GM23248 (cell line): Measurements from ENCODE around the gene SUMF1. TPM values are rescaled to one million over a fixed set of nuclear protein-coding genes. Genes with fewer than 3 reads are reported as not detected.

Experiments used
- DNase-seq: peaks from one replicate; pipeline ENCODE4 v3.0.0-alpha.2; 2015
- H2AFZ ChIP-seq: fragments of 200-600 bp; sonication (generic); 2 replicates; pipeline ENCODE4 v1.6.1; 2016; ENCODE audit warnings: antibody characterized with exemption
- H3F3A ChIP-seq: fragments of 200-600 bp; sonication (generic); 2 replicates; pipeline ENCODE4 v1.6.1; 2016; ENCODE audit warnings: mild to moderate bottlenecking, antibody characterized with exemption, mixed run types; ENCODE audit not compliant: insufficient read depth
- H3K27ac ChIP-seq: fragments of 200-600 bp; sonication (generic); 2 replicates; pipeline ENCODE4 v1.5.1; 2016; ENCODE audit warnings: mild to moderate bottlenecking
- H3K27me3 ChIP-seq: fragments of 200-600 bp; sonication (generic); replicated peaks from 2 replicates; pipeline ENCODE4 v1.6.1; 2016; ENCODE audit warnings: mild to moderate bottlenecking; ENCODE audit not compliant: insufficient read depth
- H3K36me3 ChIP-seq: fragments of 200-600 bp; sonication (generic); 2 replicates; pipeline ENCODE4 v1.6.1; 2016; ENCODE audit warnings: low read depth, mild to moderate bottlenecking
- H3K4me1 ChIP-seq: fragments of 200-600 bp; sonication (generic); 2 replicates; pipeline ENCODE4 v1.6.1; 2016; ENCODE audit warnings: mild to moderate bottlenecking; ENCODE audit not compliant: insufficient read depth
- H3K4me2 ChIP-seq: fragments of 200-600 bp; sonication (generic); one replicate; pipeline ENCODE4 v1.6.1; 2016; ENCODE audit warnings: mild to moderate bottlenecking; ENCODE audit not compliant: unreplicated experiment
- H3K4me3 ChIP-seq: fragments of 200-600 bp; sonication (generic); 2 replicates; pipeline ENCODE4 v1.5.1; 2016; ENCODE audit warnings: mild to moderate bottlenecking
- H3K79me2 ChIP-seq: fragments of 200-600 bp; sonication (generic); 2 replicates; pipeline ENCODE4 v1.6.1; 2016; ENCODE audit warnings: mild to moderate bottlenecking; ENCODE audit not compliant: insufficient read depth
- H3K9ac ChIP-seq: fragments of 200-600 bp; sonication (generic); 2 replicates; pipeline ENCODE4 v1.6.1; 2016; ENCODE audit warnings: mild to moderate bottlenecking
- H3K9me2 ChIP-seq: fragments of 200-600 bp; sonication (generic); 2 replicates; pipeline ENCODE4 v1.6.1; 2016; ENCODE audit warnings: mixed run types, mild to moderate bottlenecking, moderate library complexity; ENCODE audit not compliant: insufficient read depth
- H3K9me3 ChIP-seq: fragments of 200-600 bp; sonication (generic); one replicate; pipeline ENCODE4 v1.6.1; 2017; ENCODE audit warnings: low read depth
- H4K20me1 ChIP-seq: fragments of 200-600 bp; sonication (generic); 2 replicates; pipeline ENCODE4 v1.6.0; 2016; ENCODE audit not compliant: insufficient read depth
- EZH2 ChIP-seq: fragments of 200-600 bp; sonication (generic); IDR thresholded peaks from 2 replicates; pipeline ENCODE4 v1.6.1; 2018; ENCODE audit warnings: antibody characterized with exemption, mild to moderate bottlenecking; ENCODE audit not compliant: insufficient read depth, poor library complexity, severe bottlenecking
- EZH2phosphoT487 ChIP-seq: fragments of 200-600 bp; sonication (generic); IDR thresholded peaks from 2 replicates; pipeline ENCODE4 v1.6.1; 2018; ENCODE audit warnings: antibody characterized with exemption, moderate library complexity, mild to moderate bottlenecking, low read depth; ENCODE audit not compliant: insufficient read depth
- WGBS, 2 experiments: methylation state at CpG; one replicate each; pipeline ENCODE4 v1.1.6; 2015 to 2017; ENCODE audit warnings: low lambda C conversion rate in 2 of 2, low coverage in 1 of 2; ENCODE audit errors: missing lambda C conversion rate in 2 of 2; 5-methylcytosine and 5-hydroxymethylcytosine counted together
- in situ Hi-C: fragments of 300-500 bp; cut with MboI; formaldehyde crosslinking; loops from 2 replicates; pipeline ENCODE4 v1.15.0; 2020
- polyA plus RNA-seq: library from polyadenylated mRNA; unstranded; fragments of >200 nt; fragmentation: Nextera tagmentation; extraction: Ambion mirVana; gene quantifications from 2 replicates; pipeline ENCODE4 v1.2.1, GENCODE V29; 2016
- total RNA-seq: library from RNA; depleted of rRNA; stranded (reverse); fragments of >200 nt; shearing (Covaris generic); gene quantifications from 2 replicates; pipeline ENCODE4 v1.2.3, GENCODE V29; 2014

The SUMF1 gene
- total and polyA plus RNA-seq, 2 experiments from 2014 or later, result 55.3 to 88.1 TPM

GRCh38 chr3:4413467-4413866, 53.6 kb downstream of the SUMF1 start:
- DNase-seq, result peak; percentile 50
- Histone ChIP-seq H3K4me1 (peaks cover 30% of the 10 kb centered on the region), H3K9me3 (no peaks in the 10 kb centered on the region), H3K4me3 (no peak overlapping the region), H3K4me2 (no peak overlapping the region), H3K9ac (no peak overlapping the region), H3F3A (peaks cover 15% of the 10 kb centered on the region; the same call in 1 of the 2 replicates), H3K27me3 (no peaks in the 10 kb centered on the region), H2AFZ (no peak overlapping the region), H3K79me2 (no peaks in the 10 kb centered on the region), H3K9me2 (no peaks in the 10 kb centered on the region), H3K27ac (no peak overlapping the region), H4K20me1 (no peaks in the 10 kb centered on the region), H3K36me3 (no peaks in the 10 kb centered on the region)
- in situ Hi-C loops, result no loop called here
- 41 to 52% methylated on average over 1 of the region's 1 CpG for WGBS, 2 experiments
- TF ChIP-seq EZH2 (no peak), EZH2phosphoT487 (no peak)

GRCh38 chr3:4411833-4412232, 55.2 kb downstream of the SUMF1 start:
- DNase-seq, result no peak
- Histone ChIP-seq H3K4me2 (no peak overlapping the region), H3K9me3 (no peaks in the 10 kb centered on the region), H3K27me3 (no peaks in the 10 kb centered on the region), H3K9ac (no peak overlapping the region), H3K4me3 (no peak overlapping the region), H3F3A (peaks cover 9% of the 10 kb centered on the region; the same call in 1 of the 2 replicates), H3K9me2 (no peaks in the 10 kb centered on the region), H3K36me3 (no peaks in the 10 kb centered on the region), H3K27ac (no peak overlapping the region), H4K20me1 (no peaks in the 10 kb centered on the region), H3K79me2 (no peaks in the 10 kb centered on the region), H2AFZ (no peak overlapping the region), H3K4me1 (peaks cover 21% of the 10 kb centered on the region; the same call in 1 of the 2 replicates)
- WGBS, 2 experiments, result 89 to 91% methylated on average over 1 of the region's 1 CpG
- TF ChIP-seq EZH2phosphoT487, result no peak
- no peak for TF ChIP-seq EZH2
- in situ Hi-C loops, result no loop called here

GRCh38 chr3:4411236-4411635, 55.8 kb downstream of the SUMF1 start:
- no peaks in the 10 kb centered on the region for H3K79me2 ChIP-seq
- H3K27me3 ChIP-seq, result no peaks in the 10 kb centered on the region
- 0 out of 2 replicates have a peak, but pooled peaks cover 6% of the 10 kb centered on the region for H3F3A ChIP-seq
- H2AFZ ChIP-seq, result no peak overlapping the region
- no peak overlapping the region for H3K27ac ChIP-seq
- H3K4me1 ChIP-seq, result peaks cover 17% of the 10 kb centered on the region; the same call in 1 of the 2 replicates
- H4K20me1 ChIP-seq, result no peaks in the 10 kb centered on the region
- TF ChIP-seq EZH2 (no peak), EZH2phosphoT487 (no peak)
- H3K4me3 ChIP-seq, result no peak overlapping the region
- no peak for DNase-seq
- H3K9me3 ChIP-seq, result no peaks in the 10 kb centered on the region
- in situ Hi-C loops, result no loop called here
- H3K9me2 ChIP-seq, result no peaks in the 10 kb centered on the region
- no peaks in the 10 kb centered on the region for H3K36me3 ChIP-seq
- no peak overlapping the region for H3K4me2 ChIP-seq
- H3K9ac ChIP-seq, result no peak overlapping the region
- WGBS, 2 experiments, result 97 to 100% methylated on average over 1 of the region's 1 CpG

- Histone ChIP-seq H3K4me2 (no peak overlapping the region), H2AFZ (no peak overlapping the region), H3K9ac (no peak overlapping the region), H3K36me3 (no peaks in the 10 kb centered on the region), H3K27me3 (no peaks in the 10 kb centered on the region), H3K27ac (no peak overlapping the region), H3K9me3 (no peaks in the 10 kb centered on the region), H3K79me2 (no peaks in the 10 kb centered on the region), H3K9me2 (no peaks in the 10 kb centered on the region), H3K4me3 (no peak overlapping the region), H4K20me1 (no peaks in the 10 kb centered on the region), H3K4me1 (peaks cover 17% of the 10 kb centered on the region; the same call in 1 of the 2 replicates), H3F3A (0 out of 2 replicates have a peak, but pooled peaks cover 6% of the 10 kb centered on the region)
- WGBS, 2 experiments, result 88% methylated on average over 4 of the region's 4 CpGs
- in situ Hi-C loops, result no loop called here
- DNase-seq, result no peak
- TF ChIP-seq EZH2phosphoT487 (no peak), EZH2 (no peak)
These were observed 56.5 kb downstream of the SUMF1 start for GRCh38 chr3:4410606-4411005.

- H3K9me2 ChIP-seq, result no peaks in the 10 kb centered on the region
- H3K4me2 ChIP-seq, result no peak overlapping the region
- no peaks in the 10 kb centered on the region for H3K36me3 ChIP-seq
- H3K9me3 ChIP-seq, result no peaks in the 10 kb centered on the region
- H3K27me3 ChIP-seq, result no peaks in the 10 kb centered on the region
- no peak overlapping the region for H3K27ac ChIP-seq
- no peaks in the 10 kb centered on the region for H3K79me2 ChIP-seq
- DNase-seq, result peak; percentile 15
- TF ChIP-seq EZH2 (no peak), EZH2phosphoT487 (no peak)
- H3K4me3 ChIP-seq, result no peak overlapping the region
- no peak overlapping the region for H3K9ac ChIP-seq
- in situ Hi-C loops, result no loop called here
- peaks cover 17% of the 10 kb centered on the region; the same call in 1 of the 2 replicates for H3K4me1 ChIP-seq
- H2AFZ ChIP-seq, result no peak overlapping the region
- WGBS, 2 experiments, result 38 to 55% methylated on average over 1 of the region's 1 CpG
- H3F3A ChIP-seq, result 0 out of 2 replicates have a peak, but pooled peaks cover 6% of the 10 kb centered on the region
- H4K20me1 ChIP-seq, result no peaks in the 10 kb centered on the region
These were observed 57.0 kb downstream of the SUMF1 start for GRCh38 chr3:4409971-4410573.
